ENCODE measurements around the gene PPP4R2. TPM values are rescaled to one million over a fixed set of nuclear protein-coding genes. Genes with fewer than 3 reads are reported as not detected.

Gene PPP4R2
- total and polyA plus RNA-seq, 3 donors from 2014 or later = 38.1 to 68.2 (median 67.7) TPM

GRCh38 chr3:73018298-73018697, 21.7 kb downstream of the PPP4R2 start:
- WGBS, 2 donors = 90 to 91% methylated on average over 4 of the region's 4 CpGs
- Histone ChIP-seq H3K4me1 (no peaks in the 10 kb centered on the region), H3K27me3 (no peaks in the 10 kb centered on the region), H3K9me3 (no peaks in the 10 kb centered on the region), H3K36me3 (ENCODE audit: low read depth, missing control alignments) (no peaks in the 10 kb centered on the region), H3K4me3 (no peak overlapping the region), H3K27ac (no peak overlapping the region)
- DNase-seq = no peak
- TF ChIP-seq POLR2A (IDR thresholded peaks at IDR 0.05) = no peak
- TF ChIP-seq, protein P1, sequence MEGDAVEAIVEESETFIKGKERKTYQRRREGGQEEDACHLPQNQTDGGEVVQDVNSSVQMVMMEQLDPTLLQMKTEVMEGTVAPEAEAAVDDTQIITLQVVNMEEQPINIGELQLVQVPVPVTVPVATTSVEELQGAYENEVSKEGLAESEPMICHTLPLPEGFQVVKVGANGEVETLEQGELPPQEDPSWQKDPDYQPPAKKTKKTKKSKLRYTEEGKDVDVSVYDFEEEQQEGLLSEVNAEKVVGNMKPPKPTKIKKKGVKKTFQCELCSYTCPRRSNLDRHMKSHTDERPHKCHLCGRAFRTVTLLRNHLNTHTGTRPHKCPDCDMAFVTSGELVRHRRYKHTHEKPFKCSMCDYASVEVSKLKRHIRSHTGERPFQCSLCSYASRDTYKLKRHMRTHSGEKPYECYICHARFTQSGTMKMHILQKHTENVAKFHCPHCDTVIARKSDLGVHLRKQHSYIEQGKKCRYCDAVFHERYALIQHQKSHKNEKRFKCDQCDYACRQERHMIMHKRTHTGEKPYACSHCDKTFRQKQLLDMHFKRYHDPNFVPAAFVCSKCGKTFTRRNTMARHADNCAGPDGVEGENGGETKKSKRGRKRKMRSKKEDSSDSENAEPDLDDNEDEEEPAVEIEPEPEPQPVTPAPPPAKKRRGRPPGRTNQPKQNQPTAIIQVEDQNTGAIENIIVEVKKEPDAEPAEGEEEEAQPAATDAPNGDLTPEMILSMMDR (IDR thresholded peaks at IDR 0.05) = no peak
- intact Hi-C loops (cut with DNase I; ENCODE audit: low total_unique reads) = no loop called here

GRCh38 chr3:73018790-73019441, 22.3 kb downstream of the PPP4R2 start:
- Histone ChIP-seq H3K36me3 (ENCODE audit: low read depth, missing control alignments) (no peaks in the 10 kb centered on the region), H3K27me3 (no peaks in the 10 kb centered on the region), H3K9me3 (no peaks in the 10 kb centered on the region), H3K4me1 (no peaks in the 10 kb centered on the region), H3K4me3 (no peak overlapping the region), H3K27ac (no peak overlapping the region)
- intact Hi-C loops (cut with DNase I; ENCODE audit: low total_unique reads) = no loop called here
- TF ChIP-seq POLR2A (IDR thresholded peaks at IDR 0.05) = no peak
- TF ChIP-seq, protein P1 (IDR thresholded peaks at IDR 0.05) = no peak
- DNase-seq = no peak
- WGBS, 2 donors = 73 to 82% methylated on average over 5 of the region's 5 CpGs

- H3K27ac ChIP-seq = no peak overlapping the region
- H3K27me3 ChIP-seq = no peaks in the 10 kb centered on the region
- H3K4me3 ChIP-seq = no peak overlapping the region
- no peaks in the 10 kb centered on the region for H3K9me3 ChIP-seq
- intact Hi-C loops (cut with DNase I; ENCODE audit: low total_unique reads) = no loop called here
- H3K36me3 ChIP-seq (ENCODE audit: low read depth, missing control alignments) = no peaks in the 10 kb centered on the region
- TF ChIP-seq POLR2A (IDR thresholded peaks at IDR 0.05) = no peak
- TF ChIP-seq, protein P1 (IDR thresholded peaks at IDR 0.05) = no peak
- DNase-seq = no peak
- WGBS, 2 donors = 75 to 84% methylated on average over 4 of the region's 4 CpGs
- no peaks in the 10 kb centered on the region for H3K4me1 ChIP-seq
Measured at GRCh38 chr3:73021301-73021835, 24.8 kb downstream of the PPP4R2 start.

GRCh38 chr3:73024836-73025235, 28.2 kb downstream of the PPP4R2 start:
- no peak for DNase-seq
- no peak overlapping the region for H3K27ac ChIP-seq
- H3K9me3 ChIP-seq = no peaks in the 10 kb centered on the region
- peaks cover 11% of the 10 kb centered on the region for H3K4me1 ChIP-seq
- H3K27me3 ChIP-seq = no peaks in the 10 kb centered on the region
- TF ChIP-seq, protein P1 (IDR thresholded peaks at IDR 0.05) = no peak
- TF ChIP-seq POLR2A (IDR thresholded peaks at IDR 0.05) = no peak
- H3K36me3 ChIP-seq (ENCODE audit: low read depth, missing control alignments) = no peaks in the 10 kb centered on the region
- H3K4me3 ChIP-seq = no peak overlapping the region
- intact Hi-C loops (cut with DNase I; ENCODE audit: low total_unique reads) = no loop called here
